ENCODE data around the gene BCAN. TPM values are rescaled to one million over a fixed set of nuclear protein-coding genes. Genes with fewer than 3 reads are reported as not detected.

Gene BCAN
- total and polyA plus RNA-seq, 8 donors: 0.34 to 0.87 (median 0.61) TPM

DNA sequence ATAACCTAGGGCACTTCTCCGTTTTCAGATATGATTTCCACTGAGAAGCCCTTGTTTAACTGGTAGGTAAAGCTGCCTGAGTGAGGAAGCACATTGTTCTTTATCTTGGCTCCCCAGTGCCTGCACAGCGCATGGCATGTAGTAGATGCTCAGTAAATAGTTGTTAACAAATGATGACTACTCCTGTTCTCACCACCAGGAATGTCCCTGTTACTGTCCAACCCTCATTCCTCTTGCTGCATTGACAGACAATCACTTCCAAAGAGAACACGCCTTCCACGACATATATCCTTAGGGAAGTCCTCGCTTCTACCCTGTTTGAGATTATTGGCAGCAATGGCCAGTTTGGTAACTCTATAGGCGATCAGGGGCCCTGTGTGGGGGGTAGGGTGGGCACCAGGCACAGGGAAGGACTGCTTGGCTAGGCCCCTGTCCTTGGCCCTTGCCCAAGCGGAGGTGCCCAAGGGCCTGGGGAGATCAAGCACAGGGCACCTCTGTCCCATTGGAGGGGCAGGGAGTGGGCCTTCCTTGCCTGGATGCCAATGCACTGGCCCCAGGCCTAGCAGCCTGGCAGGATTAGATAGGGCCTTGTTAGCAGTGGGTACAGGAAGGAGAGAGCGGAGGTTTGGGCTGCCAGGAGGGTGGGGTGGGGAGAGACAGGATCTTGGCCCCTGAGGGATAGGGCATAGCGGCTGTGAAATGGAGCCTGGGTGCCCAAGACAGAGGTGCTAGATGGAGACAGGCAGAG is 25.1 kb downstream of the BCAN start:
- no peak overlapping the region for H3K4me3 ChIP-seq
- ATAC-seq (no peak), DNase-seq (peak in 1 of 4 donors; percentile 61)
- TF ChIP-seq, protein P1, sequence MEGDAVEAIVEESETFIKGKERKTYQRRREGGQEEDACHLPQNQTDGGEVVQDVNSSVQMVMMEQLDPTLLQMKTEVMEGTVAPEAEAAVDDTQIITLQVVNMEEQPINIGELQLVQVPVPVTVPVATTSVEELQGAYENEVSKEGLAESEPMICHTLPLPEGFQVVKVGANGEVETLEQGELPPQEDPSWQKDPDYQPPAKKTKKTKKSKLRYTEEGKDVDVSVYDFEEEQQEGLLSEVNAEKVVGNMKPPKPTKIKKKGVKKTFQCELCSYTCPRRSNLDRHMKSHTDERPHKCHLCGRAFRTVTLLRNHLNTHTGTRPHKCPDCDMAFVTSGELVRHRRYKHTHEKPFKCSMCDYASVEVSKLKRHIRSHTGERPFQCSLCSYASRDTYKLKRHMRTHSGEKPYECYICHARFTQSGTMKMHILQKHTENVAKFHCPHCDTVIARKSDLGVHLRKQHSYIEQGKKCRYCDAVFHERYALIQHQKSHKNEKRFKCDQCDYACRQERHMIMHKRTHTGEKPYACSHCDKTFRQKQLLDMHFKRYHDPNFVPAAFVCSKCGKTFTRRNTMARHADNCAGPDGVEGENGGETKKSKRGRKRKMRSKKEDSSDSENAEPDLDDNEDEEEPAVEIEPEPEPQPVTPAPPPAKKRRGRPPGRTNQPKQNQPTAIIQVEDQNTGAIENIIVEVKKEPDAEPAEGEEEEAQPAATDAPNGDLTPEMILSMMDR (IDR thresholded peaks at IDR 0.05): no peak
- peak overlapping the region; percentile 65 to 73 for H3K27ac ChIP-seq
- H3K4me1 ChIP-seq: peaks cover 34 to 72% of the 10 kb centered on the region in 2 donors
- intact Hi-C loops (cut with DNase I): no loop called here
- peaks cover 0 to 11% of the 10 kb centered on the region in 2 donors for H3K27me3 ChIP-seq
- H3K36me3 ChIP-seq: no peaks in the 10 kb centered on the region
- no peaks in the 10 kb centered on the region for H3K9me3 ChIP-seq

DNA sequence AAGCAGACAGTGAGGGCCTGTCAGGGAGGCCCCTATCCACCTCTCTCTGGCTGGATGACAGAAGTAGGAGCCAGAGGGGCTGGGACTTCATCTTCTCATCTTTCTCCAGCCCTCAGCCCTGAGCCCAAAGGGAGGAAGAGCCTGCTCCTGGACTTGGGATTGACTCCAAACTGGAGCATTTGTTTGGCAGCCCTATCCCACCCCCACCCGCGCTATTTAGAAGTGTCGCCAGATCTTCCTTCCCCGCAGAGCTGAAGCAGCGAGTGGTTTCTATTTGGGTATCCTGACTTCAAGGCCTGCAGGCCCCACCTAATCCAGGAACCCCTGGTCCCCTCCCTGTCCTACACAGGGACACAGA is 25.7 kb downstream of the BCAN start:
- ATAC-seq (no peak), DNase-seq (peak in 3 of 4 donors; percentile 4 to 83 (median 63))
- TF ChIP-seq, protein P1 (IDR thresholded peaks at IDR 0.05): no peak
- no peaks in the 10 kb centered on the region for H3K9me3 ChIP-seq
- intact Hi-C loops (cut with DNase I): no loop called here
- no peak overlapping the region for H3K4me3 ChIP-seq
- H3K27ac ChIP-seq: peak overlapping the region; percentile 65 to 73
- peaks cover 0 to 15% of the 10 kb centered on the region in 2 donors for H3K27me3 ChIP-seq
- H3K36me3 ChIP-seq: no peaks in the 10 kb centered on the region
- H3K4me1 ChIP-seq: peaks cover 28 to 66% of the 10 kb centered on the region in 2 donors

DNA sequence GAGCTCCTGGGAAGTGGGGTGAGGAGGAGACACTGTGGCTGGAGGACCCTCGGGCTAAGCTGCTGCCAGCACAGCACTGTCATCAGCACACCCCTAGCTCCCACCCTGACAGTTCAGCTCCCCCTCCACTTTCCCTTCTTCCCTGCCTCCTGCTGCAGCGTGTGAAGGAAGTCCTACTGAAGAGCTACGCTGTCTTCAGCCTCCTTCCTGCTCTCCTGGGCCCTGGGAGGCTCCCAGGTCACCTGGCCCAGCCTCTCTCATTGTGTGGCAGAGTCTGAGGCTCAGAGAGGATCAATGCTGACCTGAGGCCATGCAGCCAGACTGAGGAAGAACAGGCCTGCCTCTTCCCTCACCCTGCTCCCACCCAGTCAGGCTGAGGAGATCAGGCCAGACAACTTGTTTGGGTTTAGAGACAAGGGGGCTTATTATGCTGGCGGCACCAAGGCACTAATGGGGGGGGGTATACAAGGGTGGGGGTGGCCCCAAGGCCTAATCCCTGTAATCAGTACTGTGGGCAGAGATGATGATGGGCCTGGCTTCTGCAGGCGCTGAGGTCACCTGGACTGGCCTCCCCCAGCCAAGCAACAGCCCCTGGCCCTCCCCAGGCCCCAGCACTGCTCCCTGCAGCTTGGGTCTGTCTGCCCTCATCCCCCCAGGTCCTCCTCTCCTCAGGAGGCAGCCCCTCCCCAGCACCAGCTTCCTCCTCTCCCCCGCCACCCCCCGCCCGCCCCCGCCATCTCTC is 26.2 kb downstream of the BCAN start:
- Histone ChIP-seq H3K4me1 (peaks cover 25 to 62% of the 10 kb centered on the region in 2 donors), H3K4me3 (no peak overlapping the region), H3K27ac (peak overlapping the region; percentile 65 to 73), H3K36me3 (no peaks in the 10 kb centered on the region), H3K9me3 (no peaks in the 10 kb centered on the region), H3K27me3 (peaks cover 0 to 17% of the 10 kb centered on the region in 2 donors)
- no peak for ATAC-seq
- intact Hi-C loops (cut with DNase I): no loop called here
- peak in 1 of 4 donors; percentile 27 for DNase-seq
- TF ChIP-seq, protein P1 (IDR thresholded peaks at IDR 0.05): no peak

DNA sequence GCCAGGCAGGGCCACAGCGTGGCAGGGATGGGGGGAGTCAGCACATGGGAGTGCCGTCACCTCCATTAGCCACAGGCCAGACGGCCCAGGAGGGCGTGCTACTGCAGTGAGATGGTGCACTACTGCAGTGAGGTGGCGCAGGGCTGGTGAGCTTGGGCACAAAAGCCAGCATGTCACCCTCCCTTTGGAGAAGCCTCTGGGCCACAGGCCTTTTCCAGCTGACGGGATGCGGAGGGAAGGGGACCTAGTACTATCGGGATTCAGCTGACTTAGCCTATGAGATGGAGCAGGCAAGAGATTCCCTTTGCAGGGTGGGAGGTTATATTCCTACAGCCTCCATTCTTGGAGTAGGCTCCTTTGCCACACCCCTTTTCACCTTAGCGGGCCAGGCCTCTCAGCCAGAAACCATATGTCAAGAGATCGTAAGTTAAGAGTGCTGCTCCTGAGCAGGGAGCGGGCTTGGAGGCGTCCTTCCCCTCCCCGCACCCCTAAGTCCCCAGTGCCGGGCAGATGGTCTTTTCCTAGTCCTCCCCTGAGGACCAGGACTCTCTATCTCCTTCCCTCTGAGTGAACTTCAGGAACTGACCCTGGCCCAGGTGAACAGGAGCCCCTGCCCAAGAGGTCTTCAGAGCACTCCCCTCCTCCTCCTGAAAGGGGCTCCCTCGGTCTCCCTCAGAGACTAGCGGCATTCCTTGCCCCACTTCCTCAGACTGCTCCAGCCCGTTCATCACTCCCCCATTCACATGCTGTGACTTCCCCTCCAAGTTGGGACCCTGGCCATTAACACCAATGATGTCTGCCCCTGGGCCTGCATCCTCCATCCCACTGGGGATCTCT is 27.1 kb downstream of the BCAN start:
- ATAC-seq (no peak), DNase-seq (peak in 1 of 4 donors; percentile 61)
- Histone ChIP-seq H3K9me3 (no peaks in the 10 kb centered on the region), H3K4me3 (no peak overlapping the region), H3K27ac (peak overlapping the region in 1 of 2 donors; percentile 73), H3K4me1 (peaks cover 21 to 60% of the 10 kb centered on the region in 2 donors), H3K27me3 (peaks cover 0 to 17% of the 10 kb centered on the region in 2 donors), H3K36me3 (no peaks in the 10 kb centered on the region)
- TF ChIP-seq, protein P1 (IDR thresholded peaks at IDR 0.05): no peak
- intact Hi-C loops (cut with DNase I): no loop called here
